Measurements from ENCODE around the gene FCRL1. TPM values are rescaled to one million over a fixed set of nuclear protein-coding genes. Genes with fewer than 3 reads are reported as not detected.

Gene FCRL1
- 1 to 10 TPM in 1 of 2 experiments, under 1 TPM in 1; 0.74 to 1.0 TPM for total RNA-seq

- peaks cover 9% of the 10 kb centered on the region for H3K27me3 Mint-ChIP-seq
- H3K4me1 Mint-ChIP-seq: no peaks in the 10 kb centered on the region
- no peak for DNase-seq
- H3K9me3 Mint-ChIP-seq: no peaks in the 10 kb centered on the region
- H3K27ac Mint-ChIP-seq: no peak within 1 kb of the TSS
- H3K36me3 Mint-ChIP-seq: no peaks in the 10 kb centered on the region
- no peak within 1 kb of the TSS for H3K4me3 Mint-ChIP-seq
Measured at GRCh38 chr1:157819896-157820295, at the start of gene FCRL1. Gene FCRL1, minus strand, starts transcription at chr1:157820120. Its CDS starts 83 bp downstream, at chr1:157820037.

GRCh38 chr1:157868654-157869053 is 48.7 kb upstream of the FCRL1 start:
- no peak overlapping the region for H3K4me3 Mint-ChIP-seq
- H3K27me3 Mint-ChIP-seq: peaks cover 5% of the 10 kb centered on the region
- no peaks in the 10 kb centered on the region for H3K9me3 Mint-ChIP-seq
- no peaks in the 10 kb centered on the region for H3K4me1 Mint-ChIP-seq
- no peak for DNase-seq
- no peaks in the 10 kb centered on the region for H3K36me3 Mint-ChIP-seq
- no peak overlapping the region for H3K27ac Mint-ChIP-seq

- H3K9me3 Mint-ChIP-seq: no peaks in the 10 kb centered on the region
- no peaks in the 10 kb centered on the region for H3K4me1 Mint-ChIP-seq
- DNase-seq: no peak
- H3K27me3 Mint-ChIP-seq: no peaks in the 10 kb centered on the region
- H3K27ac Mint-ChIP-seq: no peak overlapping the region
- H3K4me3 Mint-ChIP-seq: no peak overlapping the region
- no peaks in the 10 kb centered on the region for H3K36me3 Mint-ChIP-seq
Measured at GRCh38 chr1:157862114-157863070, 42.5 kb upstream of the FCRL1 start.

GRCh38 chr1:157856538-157856937 is 36.6 kb upstream of the FCRL1 start:
- Mint-ChIP-seq H3K9me3 (no peaks in the 10 kb centered on the region), H3K27me3 (peaks cover 7% of the 10 kb centered on the region), H3K36me3 (no peaks in the 10 kb centered on the region), H3K27ac (no peak overlapping the region), H3K4me1 (no peaks in the 10 kb centered on the region), H3K4me3 (no peak overlapping the region)
- no peak for DNase-seq

GRCh38 chr1:157852476-157852875 is 32.6 kb upstream of the FCRL1 start:
- H3K9me3 Mint-ChIP-seq: no peaks in the 10 kb centered on the region
- H3K27ac Mint-ChIP-seq: no peak overlapping the region
- no peaks in the 10 kb centered on the region for H3K4me1 Mint-ChIP-seq
- peaks cover 7% of the 10 kb centered on the region for H3K27me3 Mint-ChIP-seq
- H3K36me3 Mint-ChIP-seq: no peaks in the 10 kb centered on the region
- no peak overlapping the region for H3K4me3 Mint-ChIP-seq
- DNase-seq: no peak

GRCh38 chr1:157849229-157849875 is 29.4 kb upstream of the FCRL1 start:
- Mint-ChIP-seq H3K4me1 (peaks cover 1% of the 10 kb centered on the region), H3K4me3 (no peak overlapping the region), H3K9me3 (no peaks in the 10 kb centered on the region), H3K27ac (peak overlapping the region; percentile 68), H3K36me3 (no peaks in the 10 kb centered on the region), H3K27me3 (peaks cover 13% of the 10 kb centered on the region)
- DNase-seq: no peak

GRCh38 chr1:157844089-157844830 is 24.3 kb upstream of the FCRL1 start:
- Mint-ChIP-seq H3K4me3 (no peak overlapping the region), H3K36me3 (no peaks in the 10 kb centered on the region)

GRCh38 chr1:157842939-157843338 is 23.0 kb upstream of the FCRL1 start:
- Mint-ChIP-seq H3K4me1 (peaks cover 1% of the 10 kb centered on the region), H3K4me3 (no peak overlapping the region), H3K27me3 (peaks cover 11% of the 10 kb centered on the region), H3K27ac (no peak overlapping the region), H3K36me3 (no peaks in the 10 kb centered on the region), H3K9me3 (no peaks in the 10 kb centered on the region)
- no peak for DNase-seq

More at GRCh38 chr1:157844089-157844830, 24.3 kb upstream of the FCRL1 start:
- Mint-ChIP-seq H3K9me3 (no peaks in the 10 kb centered on the region), H3K27me3 (peaks cover 11% of the 10 kb centered on the region), H3K27ac (no peak overlapping the region), H3K4me1 (peaks cover 1% of the 10 kb centered on the region)
- no peak for DNase-seq

GRCh38 chr1:157841708-157842107 is 21.8 kb upstream of the FCRL1 start, which contains the start of gene CD5L:
Gene CD5L, minus strand, starts transcription at chr1:157841808. Its CDS starts 107 bp downstream, at chr1:157841701.
- Mint-ChIP-seq H3K9me3 (no peaks in the 10 kb centered on the region), H3K27ac (no peak within 1 kb of the TSS), H3K4me3 (no peak within 1 kb of the TSS), H3K36me3 (no peaks in the 10 kb centered on the region), H3K4me1 (peaks cover 1% of the 10 kb centered on the region), H3K27me3 (peaks cover 5% of the 10 kb centered on the region)
- DNase-seq: no peak

GRCh38 chr1:157838966-157839365 is 19.0 kb upstream of the FCRL1 start:
- DNase-seq: no peak
- no peaks in the 10 kb centered on the region for H3K36me3 Mint-ChIP-seq
- no peaks in the 10 kb centered on the region for H3K4me1 Mint-ChIP-seq
- no peaks in the 10 kb centered on the region for H3K9me3 Mint-ChIP-seq
- H3K4me3 Mint-ChIP-seq: no peak overlapping the region
- H3K27me3 Mint-ChIP-seq: peaks cover 3% of the 10 kb centered on the region
- no peak overlapping the region for H3K27ac Mint-ChIP-seq

- no peak for DNase-seq
- H3K4me1 Mint-ChIP-seq: peaks cover 3% of the 10 kb centered on the region
- no peak overlapping the region for H3K4me3 Mint-ChIP-seq
- H3K9me3 Mint-ChIP-seq: no peaks in the 10 kb centered on the region
- H3K27me3 Mint-ChIP-seq: peaks cover 3% of the 10 kb centered on the region
- no peaks in the 10 kb centered on the region for H3K36me3 Mint-ChIP-seq
- H3K27ac Mint-ChIP-seq: no peak overlapping the region
Measured at GRCh38 chr1:157834430-157834829, 14.5 kb upstream of the FCRL1 start.

GRCh38 chr1:157833145-157833544 is 13.2 kb upstream of the FCRL1 start:
- DNase-seq: no peak
- Mint-ChIP-seq H3K9me3 (no peaks in the 10 kb centered on the region), H3K27me3 (peaks cover 3% of the 10 kb centered on the region), H3K4me3 (no peak overlapping the region), H3K4me1 (peaks cover 3% of the 10 kb centered on the region), H3K36me3 (no peaks in the 10 kb centered on the region), H3K27ac (no peak overlapping the region)

GRCh38 chr1:157831968-157832626 is 12.2 kb upstream of the FCRL1 start:
- H3K27ac Mint-ChIP-seq: no peak overlapping the region
- DNase-seq: no peak
- peaks cover 3% of the 10 kb centered on the region for H3K27me3 Mint-ChIP-seq
- H3K9me3 Mint-ChIP-seq: no peaks in the 10 kb centered on the region
- peaks cover 3% of the 10 kb centered on the region for H3K4me1 Mint-ChIP-seq
- H3K4me3 Mint-ChIP-seq: no peak overlapping the region
- no peaks in the 10 kb centered on the region for H3K36me3 Mint-ChIP-seq

GRCh38 chr1:157830887-157831286 is 11.0 kb upstream of the FCRL1 start:
- H3K27me3 Mint-ChIP-seq: peaks cover 3% of the 10 kb centered on the region
- H3K36me3 Mint-ChIP-seq: no peaks in the 10 kb centered on the region
- H3K27ac Mint-ChIP-seq: no peak overlapping the region
- no peak overlapping the region for H3K4me3 Mint-ChIP-seq
- peaks cover 3% of the 10 kb centered on the region for H3K4me1 Mint-ChIP-seq
- DNase-seq: no peak
- H3K9me3 Mint-ChIP-seq: no peaks in the 10 kb centered on the region

Measured in activated naive CD8-positive, alpha-beta T cell treated with anti-CD3 and anti-CD28 coated beads for 36 hours (primary cell).